ENCODE data around the gene KCNIP1. TPM values are rescaled to one million over a fixed set of nuclear protein-coding genes. Genes with fewer than 3 reads are reported as not detected.

The KCNIP1 gene
- total RNA-seq, 1 donor from 2014 or later: 12.6 TPM

DNA sequence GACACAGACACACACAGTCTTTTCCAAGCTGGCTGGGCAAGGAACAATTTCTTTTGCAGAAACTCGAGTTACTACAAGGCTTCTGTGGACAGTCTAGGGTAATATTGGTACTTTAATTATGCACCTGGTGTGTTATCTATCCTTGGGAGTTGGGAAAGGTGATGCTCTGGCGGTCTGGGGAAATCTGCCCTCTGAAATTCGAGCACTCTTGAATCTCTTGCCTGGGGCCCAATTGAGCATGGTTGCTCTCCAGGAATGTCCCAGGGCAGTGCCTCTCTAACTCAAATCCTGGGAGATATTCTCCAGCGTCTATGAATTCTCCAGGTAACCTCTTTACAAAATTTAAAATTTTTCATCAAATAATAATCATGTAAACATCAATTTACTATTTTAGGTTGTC is 69.3 kb downstream of the KCNIP1 start:
- TF ChIP-seq, protein P1, sequence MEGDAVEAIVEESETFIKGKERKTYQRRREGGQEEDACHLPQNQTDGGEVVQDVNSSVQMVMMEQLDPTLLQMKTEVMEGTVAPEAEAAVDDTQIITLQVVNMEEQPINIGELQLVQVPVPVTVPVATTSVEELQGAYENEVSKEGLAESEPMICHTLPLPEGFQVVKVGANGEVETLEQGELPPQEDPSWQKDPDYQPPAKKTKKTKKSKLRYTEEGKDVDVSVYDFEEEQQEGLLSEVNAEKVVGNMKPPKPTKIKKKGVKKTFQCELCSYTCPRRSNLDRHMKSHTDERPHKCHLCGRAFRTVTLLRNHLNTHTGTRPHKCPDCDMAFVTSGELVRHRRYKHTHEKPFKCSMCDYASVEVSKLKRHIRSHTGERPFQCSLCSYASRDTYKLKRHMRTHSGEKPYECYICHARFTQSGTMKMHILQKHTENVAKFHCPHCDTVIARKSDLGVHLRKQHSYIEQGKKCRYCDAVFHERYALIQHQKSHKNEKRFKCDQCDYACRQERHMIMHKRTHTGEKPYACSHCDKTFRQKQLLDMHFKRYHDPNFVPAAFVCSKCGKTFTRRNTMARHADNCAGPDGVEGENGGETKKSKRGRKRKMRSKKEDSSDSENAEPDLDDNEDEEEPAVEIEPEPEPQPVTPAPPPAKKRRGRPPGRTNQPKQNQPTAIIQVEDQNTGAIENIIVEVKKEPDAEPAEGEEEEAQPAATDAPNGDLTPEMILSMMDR (IDR thresholded peaks at IDR 0.05): no peak
- Mint-ChIP-seq H3K27ac (ENCODE audit: unreplicated experiment) (no peak overlapping the region), H3K9me3 (ENCODE audit: unreplicated experiment) (no peaks in the 10 kb centered on the region), H3K4me3 (ENCODE audit: unreplicated experiment) (no peak overlapping the region), H3K36me3 (ENCODE audit: unreplicated experiment) (no peaks in the 10 kb centered on the region), H3K4me1 (ENCODE audit: unreplicated experiment) (peaks cover 39% of the 10 kb centered on the region), H3K27me3 (ENCODE audit: unreplicated experiment) (peaks cover 2% of the 10 kb centered on the region)
- no peak for DNase-seq (ENCODE audit: extremely low spot score, unreplicated experiment)

DNA sequence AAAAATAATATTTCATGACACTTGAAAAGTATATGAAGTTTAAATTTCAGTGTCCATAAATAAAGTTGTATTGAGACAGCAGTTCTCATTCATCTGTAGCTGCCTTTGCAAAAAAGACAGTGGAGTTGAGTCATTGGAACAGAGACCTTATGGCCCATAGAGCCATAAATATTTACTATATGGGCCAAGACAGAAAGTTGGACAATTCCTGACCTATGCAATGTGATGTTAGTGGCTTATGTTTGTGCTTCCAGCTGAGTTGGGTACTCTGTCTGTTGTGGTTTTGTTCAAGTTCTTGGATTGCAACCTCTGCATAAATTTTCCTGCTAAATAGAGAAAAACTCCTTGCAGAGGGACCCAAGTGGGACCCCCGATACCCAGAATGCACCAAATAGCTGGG is 69.8 kb downstream of the KCNIP1 start:
- Mint-ChIP-seq H3K9me3 (ENCODE audit: unreplicated experiment) (peaks cover 4% of the 10 kb centered on the region), H3K27me3 (ENCODE audit: unreplicated experiment) (peaks cover 2% of the 10 kb centered on the region), H3K36me3 (ENCODE audit: unreplicated experiment) (peaks cover 3% of the 10 kb centered on the region), H3K27ac (ENCODE audit: unreplicated experiment) (no peak overlapping the region), H3K4me1 (ENCODE audit: unreplicated experiment) (peaks cover 39% of the 10 kb centered on the region), H3K4me3 (ENCODE audit: unreplicated experiment) (no peak overlapping the region)
- TF ChIP-seq, protein P1 (IDR thresholded peaks at IDR 0.05): no peak
- DNase-seq (ENCODE audit: extremely low spot score, unreplicated experiment): no peak

DNA sequence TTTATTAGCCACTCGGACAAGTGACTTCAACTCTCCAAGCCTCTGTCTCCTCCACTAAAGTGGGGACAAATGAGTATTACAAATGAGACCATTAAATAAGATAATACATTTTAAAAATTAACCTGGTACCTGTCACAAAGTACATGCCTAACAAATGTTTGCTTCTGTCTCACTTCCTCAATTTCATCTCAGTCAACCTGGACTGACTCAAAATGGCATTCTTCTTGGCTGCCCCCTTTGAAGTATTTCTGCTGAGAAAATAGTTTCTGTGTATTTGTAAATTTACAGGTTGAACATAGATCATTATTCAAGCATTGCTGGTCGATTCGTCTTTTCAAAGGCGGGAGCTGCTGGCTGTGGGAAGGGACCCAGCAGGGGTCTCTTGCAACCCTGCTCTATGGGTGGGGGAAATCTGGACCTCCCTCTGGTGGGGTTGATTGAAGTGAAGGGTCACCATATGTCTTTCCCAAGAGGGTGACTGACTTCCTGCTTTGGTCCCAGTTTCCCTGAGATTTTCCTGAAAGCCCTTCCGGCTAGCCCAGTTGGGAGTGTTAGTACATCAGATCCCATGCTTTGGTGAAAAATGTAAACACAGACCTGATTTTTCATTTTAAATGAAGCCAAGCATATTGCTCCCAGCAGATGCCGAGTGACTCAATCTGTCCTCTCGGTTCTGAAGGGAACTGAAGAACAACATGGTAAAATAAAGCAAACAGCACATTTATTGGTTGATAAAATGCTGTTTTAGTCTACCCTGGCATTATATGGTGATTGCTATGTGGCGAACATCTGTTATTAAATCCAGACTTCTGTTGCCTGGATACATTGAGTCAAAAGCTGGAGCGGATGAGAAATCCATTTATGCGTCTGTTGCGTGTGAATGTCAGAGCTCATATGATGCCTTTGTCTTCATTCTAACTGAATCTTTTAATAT is 73.0 kb downstream of the KCNIP1 start:
- no peak overlapping the region for H3K4me3 Mint-ChIP-seq (ENCODE audit: unreplicated experiment)
- peak overlapping the region; percentile 82 for H3K27ac Mint-ChIP-seq (ENCODE audit: unreplicated experiment)
- TF ChIP-seq, protein P1 (IDR thresholded peaks at IDR 0.05): no peak
- H3K9me3 Mint-ChIP-seq (ENCODE audit: unreplicated experiment): peaks cover 6% of the 10 kb centered on the region
- H3K4me1 Mint-ChIP-seq (ENCODE audit: unreplicated experiment): peaks cover 27% of the 10 kb centered on the region
- DNase-seq (ENCODE audit: extremely low spot score, unreplicated experiment): no peak
- peaks cover 3% of the 10 kb centered on the region for H3K36me3 Mint-ChIP-seq (ENCODE audit: unreplicated experiment)
- peaks cover 2% of the 10 kb centered on the region for H3K27me3 Mint-ChIP-seq (ENCODE audit: unreplicated experiment)

DNA sequence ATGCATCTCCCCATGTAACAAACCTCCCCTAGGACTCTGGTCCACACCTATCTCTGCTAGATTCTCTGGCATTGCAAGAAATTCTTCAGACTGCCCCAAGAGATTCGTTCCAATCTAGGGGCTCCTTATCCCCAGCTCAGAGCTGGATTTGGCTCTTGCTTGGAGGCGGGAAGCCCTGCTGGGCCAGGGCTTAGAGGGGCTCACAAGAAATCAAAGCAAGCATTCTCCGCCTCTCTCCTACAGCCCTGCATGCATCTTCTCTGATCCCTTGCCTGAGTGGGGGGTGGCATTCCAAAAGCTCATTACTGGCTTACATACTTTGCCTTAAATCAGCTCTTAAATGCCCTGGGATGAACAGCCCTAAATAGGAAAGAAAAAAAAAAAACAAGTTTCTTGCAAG is 75.8 kb downstream of the KCNIP1 start:
- peaks cover 2% of the 10 kb centered on the region for H3K27me3 Mint-ChIP-seq (ENCODE audit: unreplicated experiment)
- no peak overlapping the region for H3K4me3 Mint-ChIP-seq (ENCODE audit: unreplicated experiment)
- no peak overlapping the region for H3K27ac Mint-ChIP-seq (ENCODE audit: unreplicated experiment)
- no peak for DNase-seq (ENCODE audit: extremely low spot score, unreplicated experiment)
- H3K36me3 Mint-ChIP-seq (ENCODE audit: unreplicated experiment): peaks cover 3% of the 10 kb centered on the region
- peaks cover 6% of the 10 kb centered on the region for H3K9me3 Mint-ChIP-seq (ENCODE audit: unreplicated experiment)
- TF ChIP-seq, protein P1 (IDR thresholded peaks at IDR 0.05): no peak
- H3K4me1 Mint-ChIP-seq (ENCODE audit: unreplicated experiment): peaks cover 30% of the 10 kb centered on the region

DNA sequence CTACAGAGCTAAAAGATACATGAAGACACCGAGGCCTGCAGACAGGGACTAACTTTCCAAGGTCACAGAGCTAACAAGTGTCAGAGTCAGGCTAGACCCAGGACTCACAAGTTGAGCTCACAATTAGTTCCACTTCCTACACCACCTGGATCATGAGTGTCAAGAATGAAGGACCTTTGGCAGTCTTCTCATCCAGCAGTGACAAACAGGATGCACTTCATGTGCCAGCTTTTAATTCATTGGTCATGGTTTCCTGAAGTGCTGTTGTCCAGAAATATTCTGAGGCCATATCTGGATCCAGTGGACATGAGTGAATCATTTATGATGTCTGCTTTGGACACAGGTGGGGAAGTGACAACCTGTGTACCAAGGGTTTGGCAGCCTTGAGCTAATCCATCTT is 77.4 kb downstream of the KCNIP1 start:
- TF ChIP-seq, protein P1 (IDR thresholded peaks at IDR 0.05): no peak
- Mint-ChIP-seq H3K27ac (ENCODE audit: unreplicated experiment) (no peak overlapping the region), H3K9me3 (ENCODE audit: unreplicated experiment) (peaks cover 6% of the 10 kb centered on the region), H3K4me3 (ENCODE audit: unreplicated experiment) (no peak overlapping the region), H3K4me1 (ENCODE audit: unreplicated experiment) (peaks cover 35% of the 10 kb centered on the region), H3K36me3 (ENCODE audit: unreplicated experiment) (peaks cover 3% of the 10 kb centered on the region), H3K27me3 (ENCODE audit: unreplicated experiment) (peaks cover 2% of the 10 kb centered on the region)
- no peak for DNase-seq (ENCODE audit: extremely low spot score, unreplicated experiment)

Data from osteocyte (in vitro differentiated cells).